ENCODE results near the gene GFOD2. TPM values are rescaled to one million over a fixed set of nuclear protein-coding genes. Genes with fewer than 3 reads are reported as not detected.

The GFOD2 gene
- total RNA-seq, 1 donor from 2014 or later, result 32.7 TPM

GRCh38 chr16:67748834-67749233 is 29.7 kb upstream of the GFOD2 start:
- no peak for TF ChIP-seq CTCF (IDR thresholded peaks at IDR 0.05)
- TF ChIP-seq POLR2A (IDR thresholded peaks at IDR 0.05), result no peak
- TF ChIP-seq POLR2AphosphoS5 (IDR thresholded peaks at IDR 0.05; ENCODE audit: insufficient read depth in 1 of 2, low read depth in 1 of 2), result no peak
- intact Hi-C loops (cut with DNase I), result no loop called here
- peaks cover 0 to 24% of the 10 kb centered on the region in 2 donors for H3K36me3 ChIP-seq
- no peaks in the 10 kb centered on the region for H3K27me3 ChIP-seq
- no peak overlapping the region for H3K4me3 ChIP-seq
- no peak overlapping the region for H3K27ac ChIP-seq
- H3K4me1 ChIP-seq, result peaks cover 9% of the 10 kb centered on the region
- no peaks in the 10 kb centered on the region for H3K9me3 ChIP-seq
- no peak for DNase-seq (ENCODE audit: extremely low spot score in 2 of 2)

- Histone ChIP-seq H3K27me3 (no peaks in the 10 kb centered on the region), H3K27ac (no peak overlapping the region), H3K4me1 (peaks cover 9% of the 10 kb centered on the region), H3K36me3 (peaks cover 0 to 23% of the 10 kb centered on the region in 2 donors), H3K9me3 (no peaks in the 10 kb centered on the region), H3K4me3 (no peak overlapping the region)
- TF ChIP-seq POLR2AphosphoS5 (IDR thresholded peaks at IDR 0.05; ENCODE audit: insufficient read depth in 1 of 2, low read depth in 1 of 2), result no peak
- TF ChIP-seq POLR2A (IDR thresholded peaks at IDR 0.05), result no peak
- no peak for TF ChIP-seq CTCF (IDR thresholded peaks at IDR 0.05)
- intact Hi-C loops (cut with DNase I), result no loop called here
- no peak for DNase-seq (ENCODE audit: extremely low spot score in 2 of 2)
These were observed 27.7 kb upstream of the GFOD2 start for GRCh38 chr16:67746846-67747245.

- no peaks in the 10 kb centered on the region for H3K27me3 ChIP-seq
- H3K4me3 ChIP-seq, result no peak overlapping the region
- no peak overlapping the region for H3K27ac ChIP-seq
- H3K9me3 ChIP-seq, result no peaks in the 10 kb centered on the region
- no peaks in the 10 kb centered on the region for H3K4me1 ChIP-seq
- DNase-seq (ENCODE audit: extremely low spot score in 2 of 2), result no peak
- intact Hi-C loops (cut with DNase I), result no loop called here
- peaks cover 0 to 21% of the 10 kb centered on the region in 2 donors for H3K36me3 ChIP-seq
- no peak for TF ChIP-seq CTCF (IDR thresholded peaks at IDR 0.05)
- TF ChIP-seq POLR2AphosphoS5 (IDR thresholded peaks at IDR 0.05; ENCODE audit: insufficient read depth in 1 of 2, low read depth in 1 of 2), result no peak
- TF ChIP-seq POLR2A (IDR thresholded peaks at IDR 0.05), result no peak
These were observed 22.0 kb upstream of the GFOD2 start for GRCh38 chr16:67741118-67741517.

DNA sequence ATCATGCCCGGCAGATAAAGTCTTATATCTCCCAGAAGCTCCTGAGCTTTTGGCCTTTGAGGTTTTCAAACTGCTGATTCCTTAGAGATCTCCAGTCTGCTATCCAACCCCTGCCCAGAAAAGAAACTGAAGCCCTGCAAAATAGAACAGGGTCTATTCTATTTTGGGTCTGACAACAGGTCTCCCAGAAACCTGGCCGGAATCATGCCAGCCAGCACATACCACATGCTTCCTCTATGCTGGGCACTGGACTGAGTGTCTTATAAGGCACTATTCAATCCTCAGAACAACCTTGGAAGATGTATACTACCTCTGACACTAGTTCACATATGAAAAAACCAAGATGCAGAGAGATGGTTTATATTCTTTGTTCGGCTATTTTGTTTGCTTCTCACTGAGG is 21.3 kb upstream of the GFOD2 start:
- intact Hi-C loops (cut with DNase I), result no loop called here
- Histone ChIP-seq H3K9me3 (no peaks in the 10 kb centered on the region), H3K36me3 (peaks cover 0 to 21% of the 10 kb centered on the region in 2 donors), H3K27me3 (no peaks in the 10 kb centered on the region), H3K4me1 (no peaks in the 10 kb centered on the region), H3K4me3 (no peak overlapping the region), H3K27ac (no peak overlapping the region)
- TF ChIP-seq CTCF (IDR thresholded peaks at IDR 0.05) (no peak), POLR2AphosphoS5 (IDR thresholded peaks at IDR 0.05; ENCODE audit: insufficient read depth in 1 of 2, low read depth in 1 of 2) (no peak), POLR2A (IDR thresholded peaks at IDR 0.05) (no peak)
- DNase-seq (ENCODE audit: extremely low spot score in 2 of 2), result no peak

DNA sequence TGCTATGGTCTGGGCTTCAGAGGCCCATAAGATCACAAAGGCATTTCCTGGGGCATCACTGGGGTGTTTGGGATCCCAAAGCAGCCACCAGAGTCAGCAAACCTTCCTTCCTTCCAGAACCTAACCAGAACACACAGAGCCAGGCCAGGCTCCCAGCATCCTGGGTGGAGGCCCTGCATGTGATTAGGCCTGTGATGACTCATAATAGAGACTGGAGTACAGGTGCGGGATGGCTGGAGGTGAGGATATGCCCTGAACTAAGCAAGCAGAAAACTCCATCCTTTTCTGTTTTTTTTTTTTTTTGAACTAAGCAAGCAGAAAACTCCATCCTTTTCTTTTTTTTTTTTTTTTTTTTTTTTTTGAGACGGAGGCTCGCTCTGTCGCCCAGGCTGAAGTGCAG is 17.7 kb upstream of the GFOD2 start:
- no peak for TF ChIP-seq POLR2AphosphoS5 (IDR thresholded peaks at IDR 0.05; ENCODE audit: insufficient read depth in 1 of 2, low read depth in 1 of 2)
- no peak for TF ChIP-seq POLR2A (IDR thresholded peaks at IDR 0.05)
- no peak for TF ChIP-seq CTCF (IDR thresholded peaks at IDR 0.05)
- peaks cover 0 to 13% of the 10 kb centered on the region in 2 donors for H3K36me3 ChIP-seq

More for the DNA sequence above, 17.7 kb upstream of the GFOD2 start:
- no peaks in the 10 kb centered on the region for H3K4me1 ChIP-seq
- H3K27me3 ChIP-seq, result no peaks in the 10 kb centered on the region
- no peaks in the 10 kb centered on the region for H3K9me3 ChIP-seq
- no peak for DNase-seq (ENCODE audit: extremely low spot score in 2 of 2)
- H3K27ac ChIP-seq, result no peak overlapping the region
- H3K4me3 ChIP-seq, result no peak overlapping the region
- intact Hi-C loops (cut with DNase I), result no loop called here

Measured in vagina (tissue), 2 donors.